Measurements from ENCODE around the gene FZD2.

FZD2 gene

DNA sequence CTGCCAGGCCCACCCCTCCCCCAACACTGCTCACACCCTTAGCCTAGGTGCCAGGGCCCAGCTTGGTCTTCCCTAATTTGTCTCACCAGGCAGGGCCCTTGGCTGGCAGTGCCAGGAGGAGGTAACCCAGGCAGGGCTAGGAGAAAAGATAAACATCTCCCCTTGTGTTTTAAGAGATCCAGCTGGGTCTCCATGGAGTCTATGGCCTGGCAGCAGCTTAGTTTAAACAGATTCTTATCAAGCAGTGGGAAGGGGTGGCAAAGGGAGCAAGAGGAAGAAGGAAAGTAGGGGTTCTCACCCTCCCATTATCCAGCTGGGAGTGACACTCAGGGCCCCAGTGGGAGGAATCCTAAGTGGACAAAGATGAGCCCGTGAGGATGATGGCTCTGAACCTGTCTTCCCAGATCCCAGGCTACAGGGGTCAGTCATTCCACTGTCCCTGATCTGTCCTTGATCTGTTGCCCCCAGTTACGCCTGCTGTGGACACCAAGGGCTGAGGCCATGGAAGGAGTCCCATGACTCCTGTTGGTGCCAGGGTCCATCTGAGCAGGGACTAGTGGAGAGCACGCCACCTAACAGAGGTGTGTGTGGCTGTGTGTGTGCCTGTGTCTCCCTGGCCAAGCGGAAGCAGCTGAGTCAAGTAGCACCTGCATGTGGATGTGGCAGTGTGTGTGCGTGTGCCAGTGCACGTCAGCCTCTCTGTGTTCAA lies 51.6 kb downstream of the FZD2 start:
- Histone ChIP-seq H3K4me1 (peaks cover 8% of the 10 kb centered on the region), H3K9ac (no peak overlapping the region), H2AFZ (peak overlapping the region; percentile 62), H3K27me3 (ENCODE audit: control insufficient read depth, insufficient read depth, low read length) (no peaks in the 10 kb centered on the region), H3K36me3 (ENCODE audit: control insufficient read depth, insufficient read depth, low read length) (no peaks in the 10 kb centered on the region), H3K79me2 (no peaks in the 10 kb centered on the region), H3K4me2 (ENCODE audit: low read length) (no peak overlapping the region), H3K9me3 (ENCODE audit: control insufficient read depth, low read length) (no peaks in the 10 kb centered on the region), H3K27ac (no peak overlapping the region), H3K4me3 (ENCODE audit: low read depth, low read length) (no peak overlapping the region)
- TF ChIP-seq, protein P1, sequence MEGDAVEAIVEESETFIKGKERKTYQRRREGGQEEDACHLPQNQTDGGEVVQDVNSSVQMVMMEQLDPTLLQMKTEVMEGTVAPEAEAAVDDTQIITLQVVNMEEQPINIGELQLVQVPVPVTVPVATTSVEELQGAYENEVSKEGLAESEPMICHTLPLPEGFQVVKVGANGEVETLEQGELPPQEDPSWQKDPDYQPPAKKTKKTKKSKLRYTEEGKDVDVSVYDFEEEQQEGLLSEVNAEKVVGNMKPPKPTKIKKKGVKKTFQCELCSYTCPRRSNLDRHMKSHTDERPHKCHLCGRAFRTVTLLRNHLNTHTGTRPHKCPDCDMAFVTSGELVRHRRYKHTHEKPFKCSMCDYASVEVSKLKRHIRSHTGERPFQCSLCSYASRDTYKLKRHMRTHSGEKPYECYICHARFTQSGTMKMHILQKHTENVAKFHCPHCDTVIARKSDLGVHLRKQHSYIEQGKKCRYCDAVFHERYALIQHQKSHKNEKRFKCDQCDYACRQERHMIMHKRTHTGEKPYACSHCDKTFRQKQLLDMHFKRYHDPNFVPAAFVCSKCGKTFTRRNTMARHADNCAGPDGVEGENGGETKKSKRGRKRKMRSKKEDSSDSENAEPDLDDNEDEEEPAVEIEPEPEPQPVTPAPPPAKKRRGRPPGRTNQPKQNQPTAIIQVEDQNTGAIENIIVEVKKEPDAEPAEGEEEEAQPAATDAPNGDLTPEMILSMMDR (IDR thresholded peaks at IDR 0.05) = no peak

DNA sequence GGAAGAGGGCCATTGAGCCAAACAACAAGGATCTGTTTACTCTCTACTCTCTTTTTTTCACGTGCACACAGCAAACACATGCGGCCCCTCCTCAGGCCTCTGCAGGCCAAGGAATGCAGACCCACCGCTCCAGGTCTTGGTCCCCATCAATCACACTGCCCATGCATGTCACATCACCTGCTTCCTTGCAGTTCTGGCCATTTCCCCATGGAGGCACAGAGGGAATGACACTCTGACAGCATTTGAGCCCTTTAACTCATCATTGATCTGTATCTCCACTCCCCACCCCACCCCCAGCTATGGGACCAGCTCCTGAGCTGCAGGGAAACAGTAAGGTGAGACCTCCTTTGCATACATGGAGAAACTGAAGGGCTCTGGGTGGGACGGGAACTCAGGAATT lies 53.0 kb downstream of the FZD2 start:
- peaks cover 8% of the 10 kb centered on the region for H3K4me1 ChIP-seq
- TF ChIP-seq, protein P1 (IDR thresholded peaks at IDR 0.05) = no peak
- no peak overlapping the region for H3K27ac ChIP-seq
- no peak overlapping the region for H3K4me2 ChIP-seq (ENCODE audit: low read length)
- no peaks in the 10 kb centered on the region for H3K27me3 ChIP-seq (ENCODE audit: control insufficient read depth, insufficient read depth, low read length)
- H3K9me3 ChIP-seq (ENCODE audit: control insufficient read depth, low read length) = no peaks in the 10 kb centered on the region
- no peaks in the 10 kb centered on the region for H3K79me2 ChIP-seq
- H2AFZ ChIP-seq = no peak overlapping the region
- H3K9ac ChIP-seq = no peak overlapping the region
- no peak overlapping the region for H3K4me3 ChIP-seq (ENCODE audit: low read depth, low read length)
- no peaks in the 10 kb centered on the region for H3K36me3 ChIP-seq (ENCODE audit: control insufficient read depth, insufficient read depth, low read length)
